CD4-positive, alpha-beta T cell (primary cell): Measurements from ENCODE around the gene SLC22A14. TPM values are rescaled to one million over a fixed set of nuclear protein-coding genes. Genes with fewer than 3 reads are reported as not detected.
"Not testable (repeated sequence)": the region's sequence is repeated elsewhere in the genome, so short reads cannot be mapped to it uniquely, and the experiment has no call there.

Experiments used
- ATAC-seq: fragments of 200-7000 bp; cut with Tn5 transposase; one replicate; pipeline ENCODE4 v1.10.0; 2022; ENCODE audit warnings: mild to moderate bottlenecking; ENCODE audit not compliant: poor library complexity
- CTCF ChIA-PET: fragments of 350-600 bp; sonication (Branson Sonifier 250); formaldehyde crosslinking; loops from one replicate; lab custom pipeline; 2021; ENCODE audit warnings: antibody characterized with exemption, inconsistent platforms; lab: Charles Lee
- POLR2A ChIA-PET: fragments of 350-600 bp; sonication (Branson Sonifier 250); formaldehyde crosslinking; loops from one replicate; lab custom pipeline; 2021; ENCODE audit warnings: antibody characterized with exemption, inconsistent platforms; lab: Charles Lee
- DNase-seq, 14 experiments: peaks; one replicate each; pipeline ENCODE4 v3.0.0-alpha.2; 2013 to 2020; ENCODE audit warnings: mixed read lengths in 2 of 14
- H3K27ac ChIP-seq, 2 donors: one replicate each; pipeline versions ENCODE4 v1.5.1 to v1.7.0; 2013; ENCODE audit warnings: low read length in 2 of 2, low read depth in 1 of 2, mild to moderate bottlenecking in 1 of 2
- H3K27me3 ChIP-seq, 2 experiments: 1 replicate in 1 of 2; 2 replicates in 1 of 2; pipeline versions ENCODE4 v1.6.1 to v1.7.0; 2013; ENCODE audit warnings: low read length in 2 of 2, control low read depth in 1 of 2, mild to moderate bottlenecking in 1 of 2, moderate library complexity in 1 of 2; ENCODE audit not compliant: insufficient read depth in 2 of 2, control insufficient read depth in 1 of 2
- H3K36me3 ChIP-seq: one replicate; pipeline ENCODE4 v1.6.1; 2013; ENCODE audit warnings: low read length, control low read depth; ENCODE audit not compliant: insufficient read depth
- H3K4me1 ChIP-seq: one replicate; pipeline ENCODE4 v1.6.1; 2013; ENCODE audit warnings: low read length, control low read depth; ENCODE audit not compliant: insufficient read depth
- H3K4me3 ChIP-seq: one replicate; pipeline ENCODE4 v1.5.1; 2013; ENCODE audit warnings: mild to moderate bottlenecking, low read length, moderate library complexity
- H3K9me3 ChIP-seq, 2 experiments: 1 replicate in 1 of 2; 2 replicates in 1 of 2; pipeline versions ENCODE4 v1.6.1 to v1.7.0; 2013; ENCODE audit warnings: low read length in 2 of 2, mild to moderate bottlenecking in 2 of 2, control low read depth in 1 of 2, moderate library complexity in 1 of 2; ENCODE audit not compliant: control insufficient read depth in 1 of 2, insufficient read depth in 1 of 2
- H3K27ac Mint-ChIP-seq: one replicate; pipeline ENCODE4 v1.8.0; 2020; ENCODE audit warnings: mixed read lengths
- H3K27me3 Mint-ChIP-seq: one replicate; pipeline ENCODE4 v1.8.0; 2021; ENCODE audit warnings: mixed read lengths
- H3K36me3 Mint-ChIP-seq: one replicate; pipeline ENCODE4 v1.8.0; 2021; ENCODE audit warnings: low read depth, mixed read lengths
- H3K4me1 Mint-ChIP-seq: one replicate; pipeline ENCODE4 v1.8.0; 2021; ENCODE audit warnings: low read depth, mixed read lengths
- H3K4me3 Mint-ChIP-seq: one replicate; pipeline ENCODE4 v1.8.0; 2020; ENCODE audit warnings: mild to moderate bottlenecking, mixed read lengths
- H3K9me3 Mint-ChIP-seq: one replicate; pipeline ENCODE4 v1.8.0; 2020; ENCODE audit warnings: mixed read lengths
- intact Hi-C, 2 experiments: fragments of 100-400 bp; cut with DNase I in 1 of 2; cut with micrococcal nuclease in 1 of 2; formaldehyde crosslinking; loops; one replicate each; pipeline versions ENCODE4 v1.15.1 to v1.9.0; 2023 to 2025; cut with DNase I, micrococcal nuclease
- total RNA-seq, 174 experiments: library from RNA in 2 of 174; stranded (reverse) in 2 of 174; gene quantifications; one replicate each; pipeline ENCODE4 v1.2.3 and lab custom pipeline; 2021 to 2026
- TF ChIP-seq, protein P1 (sequence below): fragments of 200-600 bp; IDR thresholded peaks from one replicate; pipeline ENCODE4 v1.8.0; 2022; ENCODE audit warnings: antibody characterized with exemption, mild to moderate bottlenecking

The SLC22A14 gene
- total RNA-seq, 2 experiments from 2014 or later, result 0.11 TPM; not detected in 1

DNA sequence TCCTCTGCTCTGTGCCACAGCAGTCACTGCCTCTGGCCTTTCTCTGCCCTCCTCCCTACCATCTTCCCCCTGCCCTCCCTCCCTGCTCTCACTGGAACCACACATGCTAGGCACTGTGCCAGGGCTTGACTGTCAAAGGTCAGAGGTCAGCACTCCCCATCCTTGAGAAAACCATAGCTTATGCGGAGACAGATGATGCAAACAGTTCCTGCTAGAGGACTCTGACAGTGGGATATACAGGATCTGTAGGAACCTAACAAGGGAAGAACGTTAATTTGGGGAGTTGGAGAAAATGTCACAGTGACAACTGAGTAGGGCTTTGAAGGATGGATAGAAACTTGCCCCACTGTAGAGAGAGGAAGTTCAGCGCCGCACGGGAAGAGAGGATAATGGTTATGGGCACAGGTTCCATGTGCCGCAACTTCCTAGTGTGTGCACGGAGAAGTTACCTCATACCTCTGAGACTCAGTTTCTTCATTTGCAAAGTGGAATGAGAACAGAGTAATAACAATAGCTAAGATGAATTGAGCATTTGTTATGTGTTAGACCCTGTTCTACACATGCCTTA is 35.2 kb downstream of the SLC22A14 start:
- no peak overlapping the region for H3K4me3 Mint-ChIP-seq
- Histone ChIP-seq H3K4me3 (no peak overlapping the region), H3K27me3 (no peaks in the 10 kb centered on the region), H3K27ac (no peak overlapping the region), H3K4me1 (no peaks in the 10 kb centered on the region), H3K9me3 (no peaks in the 10 kb centered on the region), H3K36me3 (no peaks in the 10 kb centered on the region)
- intact Hi-C loops, result no loop called here
- H3K9me3 Mint-ChIP-seq, result no peaks in the 10 kb centered on the region
- TF ChIP-seq, protein P1, sequence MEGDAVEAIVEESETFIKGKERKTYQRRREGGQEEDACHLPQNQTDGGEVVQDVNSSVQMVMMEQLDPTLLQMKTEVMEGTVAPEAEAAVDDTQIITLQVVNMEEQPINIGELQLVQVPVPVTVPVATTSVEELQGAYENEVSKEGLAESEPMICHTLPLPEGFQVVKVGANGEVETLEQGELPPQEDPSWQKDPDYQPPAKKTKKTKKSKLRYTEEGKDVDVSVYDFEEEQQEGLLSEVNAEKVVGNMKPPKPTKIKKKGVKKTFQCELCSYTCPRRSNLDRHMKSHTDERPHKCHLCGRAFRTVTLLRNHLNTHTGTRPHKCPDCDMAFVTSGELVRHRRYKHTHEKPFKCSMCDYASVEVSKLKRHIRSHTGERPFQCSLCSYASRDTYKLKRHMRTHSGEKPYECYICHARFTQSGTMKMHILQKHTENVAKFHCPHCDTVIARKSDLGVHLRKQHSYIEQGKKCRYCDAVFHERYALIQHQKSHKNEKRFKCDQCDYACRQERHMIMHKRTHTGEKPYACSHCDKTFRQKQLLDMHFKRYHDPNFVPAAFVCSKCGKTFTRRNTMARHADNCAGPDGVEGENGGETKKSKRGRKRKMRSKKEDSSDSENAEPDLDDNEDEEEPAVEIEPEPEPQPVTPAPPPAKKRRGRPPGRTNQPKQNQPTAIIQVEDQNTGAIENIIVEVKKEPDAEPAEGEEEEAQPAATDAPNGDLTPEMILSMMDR, result no peak
- DNase-seq, result no peak
- H3K36me3 Mint-ChIP-seq, result no peaks in the 10 kb centered on the region
- H3K27me3 Mint-ChIP-seq, result no peaks in the 10 kb centered on the region
- POLR2A ChIA-PET, result no interaction called here
- no peak overlapping the region for H3K27ac Mint-ChIP-seq
- CTCF ChIA-PET, result no interaction called here
- no peaks in the 10 kb centered on the region for H3K4me1 Mint-ChIP-seq
- ATAC-seq, result no peak

DNA sequence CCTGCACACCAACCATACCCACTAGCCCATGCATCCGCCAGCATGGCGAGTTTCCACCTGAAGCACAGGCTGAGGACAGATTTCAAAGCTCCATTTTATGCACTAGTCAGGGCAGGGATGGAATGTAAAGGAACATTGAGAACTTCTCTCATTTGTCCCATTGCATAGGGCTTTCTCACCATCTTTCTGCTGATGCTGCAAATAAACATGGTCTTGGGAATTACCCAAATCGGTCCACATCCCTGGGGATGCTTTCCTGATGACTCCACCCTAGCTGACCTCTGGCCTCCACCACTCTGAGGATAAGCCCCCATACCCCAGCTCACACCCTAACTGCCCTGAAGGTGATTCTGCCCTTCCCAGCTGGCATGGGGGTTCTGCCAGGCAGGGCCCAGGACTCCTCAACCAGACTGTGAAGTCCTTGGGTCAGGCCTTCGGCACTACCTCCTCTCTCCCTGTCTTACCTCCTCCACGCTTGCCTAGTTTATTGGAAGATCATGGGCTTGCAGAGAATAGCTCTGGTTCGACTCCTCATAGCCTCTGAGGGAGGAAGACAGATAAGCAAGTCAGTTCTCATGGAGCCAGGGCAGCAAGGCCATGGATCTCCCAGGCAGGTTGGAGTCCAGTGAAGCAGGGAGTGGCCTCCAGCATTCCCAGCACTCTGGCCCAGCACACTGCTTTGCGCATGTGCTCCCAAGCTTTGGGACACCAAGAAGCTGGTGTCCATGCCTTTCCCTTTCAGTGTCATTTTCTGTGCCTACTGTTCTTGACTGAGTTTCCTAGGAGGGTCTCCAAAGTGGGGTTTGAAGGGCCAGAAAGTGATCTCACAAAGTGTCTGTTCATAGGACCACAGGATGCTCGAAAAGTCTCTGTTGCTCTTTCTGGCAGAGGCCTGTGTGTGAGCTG is 36.9 kb downstream of the SLC22A14 start:
- no peaks in the 10 kb centered on the region for H3K9me3 ChIP-seq
- H3K4me3 ChIP-seq, result no peak overlapping the region
- no peaks in the 10 kb centered on the region for H3K36me3 ChIP-seq
- Mint-ChIP-seq H3K27ac (no peak overlapping the region), H3K4me1 (no peaks in the 10 kb centered on the region), H3K4me3 (no peak overlapping the region), H3K27me3 (no peaks in the 10 kb centered on the region), H3K36me3 (no peaks in the 10 kb centered on the region), H3K9me3 (no peaks in the 10 kb centered on the region)
- ChIA-PET POLR2A (no interaction called here), CTCF (no interaction called here)
- no peak overlapping the region for H3K27ac ChIP-seq
- DNase-seq, result no peak
- TF ChIP-seq, protein P1, result no peak
- no peaks in the 10 kb centered on the region for H3K4me1 ChIP-seq
- intact Hi-C loops, result no loop called here
- H3K27me3 ChIP-seq, result no peaks in the 10 kb centered on the region
- no peak for ATAC-seq

GRCh38 chr3:38320638-38321037 is 38.5 kb downstream of the SLC22A14 start:
- H3K27me3 Mint-ChIP-seq, H3K4me1 ChIP-seq, ATAC-seq, H3K27ac ChIP-seq, H3K4me3 ChIP-seq, H3K9me3 ChIP-seq, H3K36me3 ChIP-seq, DNase-seq, H3K4me3 Mint-ChIP-seq, CTCF ChIA-PET, H3K4me1 Mint-ChIP-seq, H3K9me3 Mint-ChIP-seq, H3K27ac Mint-ChIP-seq, H3K36me3 Mint-ChIP-seq, H3K27me3 ChIP-seq, POLR2A ChIA-PET, intact Hi-C loops: not testable (repeated sequence)
